CD14-positive monocyte (primary cell): ENCODE measurements around the gene CXorf66. TPM values are rescaled to one million over a fixed set of nuclear protein-coding genes. Genes with fewer than 3 reads are reported as not detected.

ENCODE experiments used
- DNase-seq, 3 donors: peaks; one replicate each; pipeline ENCODE4 v3.0.0-alpha.2; 2011 to 2022
- H2AFZ ChIP-seq: 2 replicates; pipeline ENCODE4 v1.6.0; 2012; ENCODE audit warnings: mild to moderate bottlenecking, low read depth, low read length, inconsistent platforms; ENCODE audit not compliant: insufficient read depth, poor library complexity, severe bottlenecking
- H3K27ac ChIP-seq, 2 donors: 1 replicate in 1 of 2; 2 replicates in 1 of 2; pipeline ENCODE4 v1.5.1; 2012 to 2013; ENCODE audit warnings: low read length in 2 of 2, control low read depth in 1 of 2, inconsistent platforms in 1 of 2, low read depth in 1 of 2, mild to moderate bottlenecking in 1 of 2
- H3K27me3 ChIP-seq, 2 donors: one replicate each; pipeline versions ENCODE4 v1.6.0 to v1.6.1; 2011 to 2013; ENCODE audit warnings: low read length in 2 of 2; ENCODE audit not compliant: control insufficient read depth in 2 of 2, insufficient read depth in 2 of 2
- H3K36me3 ChIP-seq, 2 donors: replicated peaks in 1 of 2; 1 replicate in 1 of 2; 2 replicates in 1 of 2; pipeline versions ENCODE4 v1.5.1 to v1.6.1; 2012 to 2013; ENCODE audit warnings: low read length in 2 of 2, control low read depth in 1 of 2, inconsistent platforms in 1 of 2, mild to moderate bottlenecking in 1 of 2; ENCODE audit not compliant: insufficient read depth in 2 of 2, control insufficient read depth in 1 of 2
- H3K4me1 ChIP-seq, 2 donors: 1 replicate in 1 of 2; 2 replicates in 1 of 2; pipeline versions ENCODE4 v1.5.1 to v1.6.1; 2012 to 2013; ENCODE audit warnings: low read length in 2 of 2, control low read depth in 1 of 2, inconsistent platforms in 1 of 2, mild to moderate bottlenecking in 1 of 2, moderate library complexity in 1 of 2; ENCODE audit not compliant: insufficient read depth in 2 of 2, control insufficient read depth in 1 of 2
- H3K4me2 ChIP-seq: replicated peaks from 2 replicates; pipeline ENCODE3; 2012; ENCODE audit warnings: low read length, moderate library complexity, mild to moderate bottlenecking; ENCODE audit not compliant: poor library complexity, severe bottlenecking; ENCODE audit errors: extremely low read depth
- H3K4me3 ChIP-seq, 3 experiments: fragments of 200-600 bp in 1 of 3; sonication (generic) in 1 of 3; replicated peaks in 1 of 3; 1 replicate in 2 of 3; 2 replicates in 1 of 3; pipeline ENCODE4 v1.5.1; 2011 to 2013; ENCODE audit warnings: low read length in 3 of 3, mild to moderate bottlenecking in 3 of 3, control low read depth in 2 of 3, low read depth in 2 of 3, inconsistent platforms in 1 of 3, moderate library complexity in 1 of 3
- H3K79me2 ChIP-seq: 2 replicates; pipeline ENCODE4 v1.6.0; 2012; ENCODE audit warnings: mild to moderate bottlenecking, control low read depth, inconsistent platforms, low read length, moderate library complexity; ENCODE audit not compliant: insufficient read depth
- H3K9ac ChIP-seq: 2 replicates; pipeline ENCODE4 v1.6.0; 2017; ENCODE audit warnings: low read length, mild to moderate bottlenecking; ENCODE audit not compliant: insufficient read depth, poor library complexity, severe bottlenecking
- H3K9me3 ChIP-seq, 2 donors: replicated peaks in 1 of 2; 1 replicate in 1 of 2; 2 replicates in 1 of 2; pipeline versions ENCODE4 v1.5.1 to v1.6.1; 2012 to 2013; ENCODE audit warnings: low read length in 2 of 2, control low read depth in 1 of 2; ENCODE audit not compliant: control insufficient read depth in 1 of 2, insufficient read depth in 1 of 2
- H4K20me1 ChIP-seq: 2 replicates; pipeline ENCODE4 v1.6.0; 2012; ENCODE audit warnings: mild to moderate bottlenecking, low read length, control low read depth, moderate library complexity; ENCODE audit not compliant: insufficient read depth
- H3K27ac Mint-ChIP-seq, 7 donors: one replicate each; pipeline ENCODE4 v1.8.0; 2020; ENCODE audit warnings: mild to moderate bottlenecking in 7 of 7, mixed read lengths in 7 of 7, moderate library complexity in 6 of 7, inconsistent platforms in 2 of 7
- H3K27me3 Mint-ChIP-seq, 3 donors: one replicate each; pipeline ENCODE4 v1.8.0; 2021 to 2022; ENCODE audit warnings: low read depth in 3 of 3, mild to moderate bottlenecking in 3 of 3, mixed read lengths in 3 of 3, moderate library complexity in 3 of 3, inconsistent platforms in 1 of 3
- H3K36me3 Mint-ChIP-seq, 2 donors: one replicate each; pipeline ENCODE4 v1.8.0; 2020; ENCODE audit warnings: mixed read lengths in 2 of 2, inconsistent platforms in 1 of 2, mild to moderate bottlenecking in 1 of 2
- H3K4me1 Mint-ChIP-seq: one replicate; pipeline ENCODE4 v1.8.0; 2020; ENCODE audit warnings: mild to moderate bottlenecking, mixed read lengths
- H3K4me3 Mint-ChIP-seq, 2 donors: one replicate each; pipeline ENCODE4 v1.8.0; 2020; ENCODE audit warnings: mild to moderate bottlenecking in 2 of 2, mixed read lengths in 2 of 2, moderate library complexity in 1 of 2
- H3K9me3 Mint-ChIP-seq, 7 donors: one replicate each; pipeline ENCODE4 v1.8.0; 2020 to 2022; ENCODE audit warnings: mixed read lengths in 7 of 7, mild to moderate bottlenecking in 6 of 7, moderate library complexity in 6 of 7, inconsistent platforms in 2 of 7
- CTCF ChIP-seq: fragments of 200-600 bp; IDR thresholded peaks from one replicate; pipeline ENCODE4 v1.8.0; 2022; ENCODE audit warnings: antibody characterized with exemption, mild to moderate bottlenecking
- WGBS: methylation state at CpG from one replicate; pipeline ENCODE4 v1.1.5; 2013; ENCODE audit warnings: missing lambda C conversion rate; ENCODE audit not compliant: insufficient coverage; 5-methylcytosine and 5-hydroxymethylcytosine counted together
- intact Hi-C, 2 donors: fragments of 100-400 bp; cut with micrococcal nuclease; formaldehyde crosslinking; loops; one replicate each; pipeline versions ENCODE4 v1.15.0 to v1.15.1; 2023
- polyA plus RNA-seq, 3 donors: library from polyadenylated mRNA; depleted of rRNA in 1 of 3; unstranded in 2 of 3; stranded (reverse) in 1 of 3; fragments of 300-500 nt in 2 of 3; fragments of >200 nt in 1 of 3; fragmentation: Illumina TruSeq in 2 of 3; gene quantifications; 1 replicate in 2 of 3; 2 replicates in 1 of 3; pipeline ENCODE4 v1.2.3, GENCODE V29; 2012 to 2021

Gene CXorf66
- polyA plus RNA-seq, 3 donors, result not detected

DNA sequence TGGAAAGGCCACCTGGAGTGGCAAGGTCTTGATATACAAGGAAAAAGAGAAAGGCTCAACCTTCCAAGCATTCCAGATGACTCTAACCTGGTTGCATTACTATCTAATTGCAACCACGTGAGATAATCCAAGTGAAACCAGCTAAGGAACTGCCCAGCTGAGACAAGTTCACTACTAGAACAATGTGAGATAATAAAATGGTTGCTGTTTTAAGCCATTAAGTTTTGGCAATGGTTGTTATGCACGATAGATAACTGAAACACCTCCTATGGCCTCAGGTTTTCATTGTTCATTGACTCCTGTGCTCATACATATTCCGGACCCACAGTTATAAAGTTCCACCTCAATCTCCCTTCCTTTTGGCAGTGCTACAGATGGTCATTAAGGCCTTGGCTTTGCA is 9.2 kb upstream of the CXorf66 start:
- Mint-ChIP-seq H3K4me3 (no peak overlapping the region), H3K36me3 (no peaks in the 10 kb centered on the region), H3K27me3 (peaks cover 11 to 24% (median 19%) of the 10 kb centered on the region in 3 donors), H3K27ac (no peak overlapping the region), H3K4me1 (no peaks in the 10 kb centered on the region), H3K9me3 (peaks cover 0 to 10% (median 0%) of the 10 kb centered on the region in 7 donors)
- Histone ChIP-seq H3K4me1 (no peaks in the 10 kb centered on the region), H3K9ac (no peak overlapping the region), H3K4me2 (no peak overlapping the region), H4K20me1 (no peaks in the 10 kb centered on the region), H3K27me3 (peaks cover 7 to 8% of the 10 kb centered on the region in 2 donors), H3K9me3 (no peaks in the 10 kb centered on the region), H3K27ac (no peak overlapping the region), H3K4me3 (no peak overlapping the region), H2AFZ (no peak overlapping the region), H3K36me3 (no peaks in the 10 kb centered on the region), H3K79me2 (no peaks in the 10 kb centered on the region)
- no peak for DNase-seq
- intact Hi-C loops, result no loop called here
- WGBS, result no CpG with 5 or more reads among the region's 3 CpGs
- no peak for TF ChIP-seq CTCF

GRCh38 chrX:139972629-139973624 is 7.6 kb upstream of the CXorf66 start:
- no CpG with 5 or more reads among the region's 6 CpGs for WGBS
- DNase-seq, result no peak
- H3K27ac Mint-ChIP-seq, result no peak overlapping the region
- Histone ChIP-seq H3K79me2 (no peaks in the 10 kb centered on the region), H3K4me2 (no peak overlapping the region), H2AFZ (no peak overlapping the region), H3K4me1 (no peaks in the 10 kb centered on the region), H3K4me3 (no peak overlapping the region), H3K27ac (no peak overlapping the region), H3K27me3 (peaks cover 7 to 8% of the 10 kb centered on the region in 2 donors), H3K9me3 (no peaks in the 10 kb centered on the region), H3K36me3 (no peaks in the 10 kb centered on the region), H3K9ac (no peak overlapping the region), H4K20me1 (no peaks in the 10 kb centered on the region)
- no peak for TF ChIP-seq CTCF
- H3K27me3 Mint-ChIP-seq, result peaks cover 11 to 24% (median 24%) of the 10 kb centered on the region in 3 donors
- H3K9me3 Mint-ChIP-seq, result peaks cover 0 to 7% (median 0%) of the 10 kb centered on the region in 7 donors
- no peaks in the 10 kb centered on the region for H3K4me1 Mint-ChIP-seq
- intact Hi-C loops, result no loop called here
- no peak overlapping the region for H3K4me3 Mint-ChIP-seq
- no peaks in the 10 kb centered on the region for H3K36me3 Mint-ChIP-seq
